HG02678 (cell line): Measurements from ENCODE around the gene MORF4L1.
"Not testable (repeated sequence)": the region's sequence is repeated elsewhere in the genome, so short reads cannot be mapped to it uniquely, and the experiment has no call there.

ENCODE experiments used
- ATAC-seq: cut with Tn5 transposase; IDR thresholded peaks from one replicate; pipeline ENCODE4 v1.9.1; 2021; ENCODE audit warnings: mild to moderate bottlenecking, moderate library complexity; ENCODE audit not compliant: unreplicated experiment

MORF4L1 gene

DNA sequence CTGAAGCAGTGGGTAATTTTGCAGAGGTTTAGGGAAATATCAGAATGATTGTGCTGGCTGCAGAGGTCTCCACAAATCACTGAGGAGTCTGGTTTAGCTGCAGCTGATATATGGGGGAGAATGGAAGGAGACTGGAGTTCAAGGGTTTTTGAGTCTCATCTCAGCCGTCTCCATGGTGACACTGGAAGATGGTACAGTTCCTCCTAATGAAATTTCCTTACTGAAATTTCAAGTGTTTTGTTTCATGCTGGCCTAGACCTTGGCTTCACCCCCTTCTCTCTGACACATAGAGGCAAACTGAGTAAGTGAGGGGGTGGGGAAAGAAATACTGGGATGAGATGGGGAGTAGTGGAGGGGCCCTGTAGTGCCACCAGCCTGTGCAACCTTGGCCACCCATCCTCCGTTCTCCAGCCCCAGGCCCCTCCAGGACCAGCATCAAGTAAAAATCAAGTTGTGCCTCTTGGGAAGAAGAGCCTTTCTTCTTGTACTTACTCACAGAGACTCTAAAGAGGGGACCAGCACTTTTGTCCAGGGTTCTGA lies 17.8 kb upstream of the MORF4L1 start:
- ATAC-seq = no peak

DNA sequence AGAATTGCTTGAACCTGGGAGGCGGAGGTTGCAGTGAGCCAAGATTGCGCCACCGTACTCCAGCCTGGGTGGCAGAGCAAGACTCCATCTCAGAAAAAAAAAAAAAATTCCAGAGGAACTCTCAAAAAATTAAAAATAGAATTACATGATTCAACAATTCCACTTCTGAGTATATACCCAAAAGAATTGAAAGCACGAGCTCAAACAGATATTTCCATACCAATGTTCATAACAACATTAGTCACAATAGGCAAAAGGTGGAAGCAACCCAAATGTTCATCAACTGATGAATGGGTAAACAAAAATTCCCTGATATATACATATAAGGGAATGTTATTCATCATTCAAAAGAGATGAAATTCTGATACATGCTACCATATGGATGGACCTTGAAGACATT lies 16.9 kb upstream of the MORF4L1 start:
- ATAC-seq = no peak

DNA sequence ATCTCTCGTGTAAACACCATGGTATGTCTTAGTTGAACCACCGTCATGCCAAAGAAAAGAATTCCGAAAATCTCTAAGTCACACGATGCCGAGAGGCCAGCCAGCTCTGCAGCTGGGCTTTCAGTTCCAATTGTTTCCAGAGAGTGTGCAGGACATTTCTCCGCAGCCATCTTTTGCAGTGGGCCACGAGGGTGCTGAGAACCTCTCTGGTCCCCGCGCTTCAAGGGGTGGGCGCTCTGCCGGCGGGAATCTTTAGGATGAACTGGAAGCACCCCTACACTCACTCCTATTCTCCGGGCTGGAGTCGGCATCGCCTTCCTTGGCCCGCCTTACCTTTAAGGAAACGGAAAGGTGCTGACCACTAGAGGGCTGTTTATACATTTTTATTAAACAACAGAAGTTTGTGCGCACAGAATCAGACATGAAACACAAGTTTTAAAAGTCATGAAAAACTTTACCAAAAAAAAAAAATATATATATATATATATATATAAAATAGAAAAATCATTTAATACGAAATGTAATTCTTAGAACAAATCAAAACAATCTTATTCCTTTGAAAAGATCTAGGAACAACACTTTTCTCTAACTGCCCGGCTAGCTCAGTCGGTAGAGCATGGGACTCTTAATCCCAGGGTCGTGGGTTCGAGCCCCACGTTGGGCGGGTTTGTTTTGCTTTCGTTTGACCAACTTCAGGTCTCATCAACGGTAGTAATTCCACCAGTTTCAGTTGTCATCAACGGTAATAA lies 12.5 kb upstream of the MORF4L1 start:
- peak; percentile 82 for ATAC-seq

DNA sequence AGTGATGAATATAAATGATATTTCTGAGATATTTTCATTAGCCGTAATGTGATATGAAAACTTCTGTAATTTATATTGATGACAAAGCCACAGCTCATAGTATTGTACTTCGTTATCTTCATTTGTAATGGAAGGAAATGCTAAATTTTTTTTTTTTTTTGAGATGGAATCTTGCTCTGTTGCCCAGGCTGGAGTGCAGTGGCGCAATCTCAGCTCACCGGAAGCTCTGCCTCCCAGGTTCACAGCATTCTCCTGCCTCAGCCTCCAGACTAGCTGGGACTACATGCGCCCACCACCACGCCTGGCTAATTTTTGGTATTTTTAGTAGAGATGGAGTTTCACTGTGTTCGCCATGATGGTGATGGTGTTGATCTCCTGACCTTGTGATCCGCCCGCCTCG lies 7.1 kb upstream of the MORF4L1 start:
- ATAC-seq = not testable (repeated sequence)

DNA sequence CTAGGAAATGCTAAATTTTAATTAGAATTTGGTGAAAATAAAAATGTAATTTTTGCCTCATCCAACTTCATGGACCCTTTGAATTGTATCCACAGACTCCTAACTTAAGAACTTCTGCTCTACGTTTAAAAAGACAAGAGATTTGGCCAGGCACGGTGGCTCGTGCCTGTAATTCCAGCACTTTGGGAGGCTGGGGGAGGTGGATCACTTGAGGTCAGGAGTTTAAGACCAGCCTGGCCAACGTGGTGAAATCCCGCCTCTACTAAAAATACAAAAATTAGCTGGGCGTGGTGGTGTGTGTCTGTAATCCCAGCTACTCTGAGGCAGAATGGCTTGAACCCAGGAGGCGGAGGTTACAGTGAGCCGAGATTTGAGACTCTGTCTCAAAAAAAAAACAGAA lies 6.7 kb upstream of the MORF4L1 start:
- ATAC-seq = not testable (repeated sequence)

DNA sequence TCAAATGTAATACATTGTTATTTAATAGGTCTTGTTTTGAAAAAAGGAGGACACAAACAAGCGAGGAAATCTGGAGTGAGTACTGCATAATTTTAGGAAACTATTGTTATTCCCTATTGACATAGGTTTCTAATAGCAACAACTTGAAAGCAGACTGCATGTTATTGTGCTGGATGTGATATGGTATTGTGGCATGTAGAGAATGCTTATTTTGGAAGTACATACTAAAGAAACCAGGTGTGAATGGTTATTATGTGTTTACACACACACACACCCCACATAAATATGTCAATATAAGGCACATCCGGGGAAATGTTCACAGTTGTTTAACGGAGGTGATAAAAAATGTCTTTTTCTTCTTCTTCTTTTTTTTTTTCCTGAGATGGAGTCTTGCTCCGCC lies 5.9 kb upstream of the MORF4L1 start:
- ATAC-seq = no peak

DNA sequence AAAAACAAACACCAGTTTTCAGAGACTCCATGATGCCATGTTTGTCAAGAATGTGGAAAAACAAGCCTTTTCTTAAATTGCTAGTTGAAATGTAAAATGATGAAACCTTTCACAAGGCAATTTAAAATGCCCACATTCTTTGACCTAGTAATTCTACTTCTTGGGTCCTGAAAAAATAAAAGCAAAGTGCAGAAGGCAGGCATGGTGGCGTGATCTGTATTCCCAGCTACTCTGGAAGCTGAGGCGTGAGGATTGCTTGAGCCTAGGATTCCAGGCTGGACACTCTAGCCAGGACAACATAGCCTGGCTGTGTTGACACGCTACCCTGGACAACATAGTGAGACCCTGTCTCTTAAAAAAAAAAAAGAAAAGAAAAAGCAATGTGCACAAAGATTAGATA lies 4.3 kb upstream of the MORF4L1 start:
- ATAC-seq = no peak

DNA sequence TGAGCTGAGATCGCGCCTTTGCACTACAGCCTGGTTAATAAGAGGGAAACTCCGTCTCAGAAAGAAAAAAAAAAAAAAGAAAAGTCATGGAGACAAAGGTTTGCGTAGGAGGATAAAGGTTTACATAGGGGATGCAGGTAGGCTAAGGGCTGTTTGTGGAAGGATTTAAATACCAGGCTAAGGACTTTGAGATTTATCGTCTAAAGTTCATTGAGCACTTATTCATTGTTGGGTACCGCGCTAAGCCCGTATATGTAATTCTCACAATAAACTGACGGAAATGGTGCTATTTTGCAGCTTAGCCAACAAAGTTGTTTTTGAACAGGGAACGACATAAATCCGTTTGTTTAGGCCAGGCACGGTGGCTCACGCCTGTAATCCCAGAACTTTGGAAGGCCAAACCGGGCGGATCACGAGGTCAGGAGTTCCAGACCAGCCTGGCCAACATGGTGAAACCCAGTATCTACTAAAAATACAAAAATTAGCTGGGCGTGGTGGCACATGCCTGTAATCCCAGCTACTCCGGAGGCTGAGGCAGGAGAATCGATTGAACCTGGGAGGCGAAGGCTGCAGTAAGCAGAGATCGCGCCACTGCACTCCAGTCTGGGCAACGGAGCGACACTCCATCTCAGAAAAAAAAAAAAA lies 1.1 kb upstream of the MORF4L1 start:
- not testable (repeated sequence) for ATAC-seq

DNA sequence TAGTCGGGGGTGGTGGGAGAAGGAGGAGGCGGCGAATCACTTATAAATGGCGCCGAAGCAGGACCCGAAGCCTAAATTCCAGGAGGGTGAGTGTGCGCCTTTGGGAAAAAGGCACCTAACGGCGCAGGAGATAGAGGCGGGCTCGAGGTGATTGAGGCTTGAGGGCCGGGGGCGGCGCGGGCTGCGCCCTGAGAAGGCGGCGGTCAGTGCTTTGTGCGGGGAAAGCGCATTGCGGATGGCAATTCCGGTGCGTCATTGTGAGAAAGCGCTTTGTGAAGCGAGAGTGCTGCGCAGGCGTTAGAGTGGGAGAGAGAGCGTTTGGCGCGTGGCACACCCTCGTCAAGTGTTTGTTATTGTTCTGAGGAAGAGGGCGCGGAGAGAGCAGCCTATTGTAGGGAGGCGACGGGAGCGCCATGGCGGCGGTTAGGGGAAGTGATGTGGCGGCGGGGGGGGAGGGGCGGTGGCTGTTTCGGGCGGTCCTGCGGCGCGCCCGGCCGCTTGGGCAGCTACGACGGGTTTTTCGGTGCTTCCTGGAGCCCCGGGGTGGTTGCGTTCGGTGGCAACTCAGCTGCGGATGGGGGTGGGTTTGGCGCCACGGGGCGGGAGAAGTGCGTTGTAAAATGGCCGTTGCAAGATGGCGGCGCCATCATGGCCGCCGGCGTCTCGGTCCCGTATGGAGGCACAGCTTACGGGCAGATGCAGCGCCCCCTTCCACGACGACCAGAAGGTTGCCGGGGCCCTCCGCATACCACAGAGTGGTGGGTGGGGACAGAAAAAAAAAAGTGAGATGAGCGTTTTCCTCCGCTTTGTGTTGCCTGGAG lies 492 bp downstream of the MORF4L1 start:
- ATAC-seq = peak; percentile 71

DNA sequence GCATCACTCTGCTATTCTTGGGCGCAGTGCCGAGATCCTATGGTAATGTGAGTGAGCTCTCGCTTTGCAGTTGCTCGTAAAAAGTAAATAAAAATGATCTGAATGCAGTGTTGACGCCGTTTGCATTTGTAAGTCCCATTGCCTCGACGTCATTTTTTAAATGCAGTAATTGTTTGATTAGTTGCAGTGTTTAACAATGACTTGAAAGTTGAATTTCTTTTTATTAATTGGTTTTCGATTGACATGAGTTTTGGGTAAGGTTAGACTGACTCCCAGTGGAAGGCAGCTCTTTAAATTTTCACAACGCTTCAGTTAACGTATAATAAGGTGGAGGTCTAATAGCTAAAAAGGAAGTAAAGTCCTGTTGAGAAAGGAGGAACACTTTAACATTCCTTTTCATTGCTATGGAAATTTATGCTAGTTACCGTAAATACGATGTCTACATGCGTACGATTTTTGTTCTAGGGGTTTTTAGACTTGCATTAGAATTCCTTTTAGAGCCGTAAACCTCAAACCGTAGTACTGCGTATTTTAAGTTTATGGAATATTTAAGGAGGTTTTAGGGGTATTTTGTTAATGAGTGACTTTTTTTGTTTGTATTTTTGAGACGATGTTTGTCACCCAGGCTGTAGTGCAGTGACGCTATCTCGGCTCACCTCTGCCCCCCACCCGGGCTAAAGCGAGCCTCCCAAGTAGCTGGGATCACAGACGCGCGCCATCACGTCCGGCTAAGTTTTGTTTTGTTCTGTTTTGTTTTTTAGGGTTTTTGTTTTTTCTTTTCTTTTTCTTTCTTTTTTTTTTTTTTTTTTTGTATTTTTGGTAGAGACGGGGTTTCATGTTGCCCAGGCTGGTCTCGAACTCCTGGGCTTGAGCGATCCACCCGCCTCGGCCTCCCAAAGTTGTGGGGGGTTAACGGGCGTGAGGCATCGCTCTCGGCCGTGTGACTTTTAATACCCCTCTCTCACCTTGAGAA lies 1.4 kb downstream of the MORF4L1 start:
- no peak for ATAC-seq

DNA sequence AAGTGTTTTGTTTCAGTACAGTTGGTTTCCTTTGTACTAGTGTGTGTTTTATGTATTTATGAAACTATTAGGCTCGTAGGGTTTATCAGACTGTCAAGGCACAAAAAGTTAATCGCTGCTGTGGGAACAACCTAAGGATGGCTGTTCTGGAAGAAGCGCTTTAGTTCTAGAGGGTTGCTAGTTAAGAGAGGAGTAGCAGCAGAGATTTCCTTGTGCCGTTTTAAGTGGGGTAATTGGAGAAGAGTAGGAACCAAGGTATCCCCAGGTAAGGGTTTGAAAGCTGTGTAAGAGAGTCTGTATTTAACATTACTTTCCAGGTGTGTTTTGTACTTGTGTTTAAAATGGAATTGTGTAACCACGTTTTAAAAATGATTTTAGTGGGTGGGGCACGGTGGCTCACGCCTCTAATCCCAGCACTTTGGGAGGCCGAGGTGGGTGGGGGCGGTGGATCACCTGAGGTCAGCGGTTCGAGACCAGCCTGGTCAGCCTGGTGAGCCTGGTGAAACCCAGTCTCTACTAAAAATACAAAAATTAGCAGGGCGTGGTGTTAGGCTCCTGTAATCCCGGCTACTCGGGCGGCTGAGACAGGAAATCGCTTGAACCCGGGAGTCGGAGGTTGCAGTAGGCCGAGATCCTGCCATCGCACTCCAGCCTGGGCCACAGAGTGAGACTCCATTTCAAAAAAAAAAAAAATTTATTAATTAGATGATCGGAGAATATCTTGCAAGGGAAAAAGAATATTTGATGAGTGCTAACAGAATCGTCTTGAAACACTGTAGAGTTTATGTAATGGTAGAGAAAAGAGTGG lies 2.6 kb downstream of the MORF4L1 start:
- ATAC-seq = no peak

DNA sequence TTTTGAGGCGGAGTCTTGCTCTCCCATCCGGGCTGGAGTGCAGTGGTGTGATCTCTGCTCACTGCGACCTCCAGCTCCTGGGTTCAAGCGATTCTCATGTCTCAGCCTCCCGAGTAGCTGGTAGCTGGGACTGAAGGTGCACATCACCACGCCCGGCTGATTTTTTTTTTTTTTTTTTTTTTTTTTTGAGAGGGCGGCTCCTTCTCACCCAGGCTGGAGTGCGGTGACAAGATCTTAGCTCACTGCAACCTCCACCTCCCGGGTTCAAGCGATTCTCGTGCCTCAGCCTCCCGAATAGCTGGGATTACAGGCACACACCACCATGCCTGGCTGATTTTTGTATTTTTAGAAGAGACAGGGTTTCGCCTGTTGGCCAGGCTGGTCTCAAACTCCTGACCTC lies 4.3 kb downstream of the MORF4L1 start:
- not testable (repeated sequence) for ATAC-seq

DNA sequence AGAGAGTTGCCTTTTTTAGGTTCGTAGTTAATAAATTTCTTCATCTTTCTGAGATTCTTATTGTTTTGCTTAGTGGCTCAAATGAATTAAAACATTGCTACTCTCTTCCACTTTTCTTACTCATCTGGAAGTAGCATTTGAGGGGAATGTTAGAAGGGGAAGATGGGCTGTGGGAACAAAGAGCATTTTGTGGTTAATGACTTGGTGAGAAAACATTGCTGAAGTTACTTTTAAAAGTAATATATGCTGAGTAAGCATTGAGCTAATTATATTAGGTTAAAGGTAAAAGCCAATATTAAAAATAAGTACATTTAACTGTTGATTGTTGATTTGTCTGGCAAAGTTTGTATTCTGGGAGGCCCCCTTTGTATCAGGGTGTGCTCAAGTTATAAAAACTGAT lies 5.7 kb downstream of the MORF4L1 start:
- ATAC-seq = no peak

DNA sequence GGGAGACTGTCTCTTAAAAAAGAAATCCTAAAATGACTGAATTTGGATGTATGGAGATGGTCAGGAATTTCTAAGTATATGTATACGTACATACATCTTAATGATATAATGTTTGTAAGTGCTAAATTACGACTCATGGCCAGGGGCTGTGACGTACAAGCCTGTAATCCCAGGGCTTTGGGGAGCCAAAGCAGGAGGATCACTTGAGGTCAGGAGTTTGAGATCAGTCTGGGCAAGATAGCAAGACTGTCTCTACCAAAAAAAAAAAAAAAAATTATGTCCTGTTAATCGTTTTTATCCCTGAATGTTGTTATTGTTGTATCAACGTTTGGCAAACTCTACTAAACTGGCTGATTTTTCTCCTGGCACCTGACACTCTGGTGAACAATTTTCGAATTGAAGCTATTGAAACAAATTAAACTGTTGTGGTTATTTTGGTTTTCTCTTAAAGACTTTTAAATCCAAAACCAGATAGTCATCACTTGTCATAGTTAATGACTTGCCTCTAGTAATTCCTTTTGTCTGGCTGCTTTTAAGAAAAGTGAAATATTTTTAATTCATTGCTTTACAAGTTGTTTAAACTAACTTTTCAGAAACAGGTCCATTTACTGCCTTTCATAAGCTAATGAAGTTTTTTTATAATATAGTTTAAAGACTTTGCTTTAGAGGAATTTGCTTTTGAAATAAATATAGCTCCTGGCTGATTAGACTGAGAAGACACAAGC lies 7.0 kb downstream of the MORF4L1 start:
- no peak for ATAC-seq

DNA sequence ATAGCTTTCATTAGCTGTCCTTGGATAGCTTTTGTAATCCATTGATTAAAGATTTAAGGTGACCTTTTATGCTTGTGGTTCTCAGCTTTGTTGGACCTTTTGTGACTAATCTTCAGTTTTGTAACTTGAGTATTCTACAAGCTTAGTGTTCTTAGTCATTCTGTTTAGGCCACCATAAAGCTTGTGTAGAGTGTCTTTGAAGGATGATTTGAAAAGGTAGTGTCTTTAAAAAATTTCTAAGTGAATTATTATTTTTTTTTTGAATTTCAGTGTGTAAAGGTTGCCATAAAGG lies 7.5 kb downstream of the MORF4L1 start:
- no peak for ATAC-seq

DNA sequence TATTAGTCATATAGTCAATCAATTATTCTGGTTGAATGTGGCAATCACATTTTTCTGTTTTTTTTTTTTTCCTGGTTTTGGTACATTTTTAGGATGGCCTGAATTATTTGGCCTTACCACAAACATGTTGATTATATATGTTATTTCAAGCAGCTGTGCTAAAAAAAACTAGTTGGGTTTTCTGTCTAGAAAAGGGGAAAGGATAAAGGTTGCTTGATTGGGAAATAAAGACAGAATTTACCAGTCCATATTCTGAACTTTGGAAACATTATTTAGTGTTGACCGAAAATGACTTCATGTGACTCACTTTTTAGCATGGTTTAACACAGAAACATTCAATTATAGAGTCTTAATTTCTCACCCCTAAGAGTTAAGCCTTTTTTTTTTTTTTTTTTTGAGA lies 8.1 kb downstream of the MORF4L1 start:
- no peak for ATAC-seq

DNA sequence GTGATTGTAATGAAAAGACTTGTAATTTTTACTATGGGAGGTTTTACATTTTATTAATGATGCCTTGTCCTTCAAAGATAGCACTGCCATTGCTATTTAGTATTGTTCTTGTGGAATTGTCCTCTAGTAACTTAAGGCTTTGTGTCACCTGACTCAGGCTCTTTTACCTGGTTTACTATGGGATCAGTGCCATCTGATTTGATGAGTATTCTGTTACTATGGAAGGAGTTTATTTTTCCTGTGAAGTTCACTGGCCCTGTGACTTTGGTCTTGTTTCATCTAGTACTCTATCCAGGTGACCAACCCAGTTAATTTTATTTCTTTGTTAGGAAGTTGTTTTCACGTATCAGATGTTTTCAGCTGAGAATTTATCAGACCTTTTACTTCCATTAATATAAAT lies 9.0 kb downstream of the MORF4L1 start:
- ATAC-seq = no peak

DNA sequence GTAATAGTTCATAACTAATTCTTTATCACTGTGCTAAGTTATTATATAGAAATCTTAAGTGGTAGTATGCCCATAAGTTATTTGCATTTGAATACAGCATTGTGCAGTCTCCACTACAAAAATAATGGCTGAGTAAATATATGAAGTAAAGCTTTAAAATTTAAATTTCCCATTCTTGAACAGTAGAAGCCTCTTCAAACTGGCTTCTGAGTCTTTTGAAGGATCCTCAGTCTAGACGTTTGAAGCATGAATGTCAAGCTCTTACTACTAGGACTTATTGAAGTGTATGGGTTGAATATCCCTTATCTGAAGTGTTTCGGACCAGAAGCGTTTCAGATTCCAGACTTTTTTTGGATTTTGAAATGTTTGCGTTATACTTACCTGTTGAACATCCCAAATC lies 16.3 kb downstream of the MORF4L1 start:
- ATAC-seq = no peak

DNA sequence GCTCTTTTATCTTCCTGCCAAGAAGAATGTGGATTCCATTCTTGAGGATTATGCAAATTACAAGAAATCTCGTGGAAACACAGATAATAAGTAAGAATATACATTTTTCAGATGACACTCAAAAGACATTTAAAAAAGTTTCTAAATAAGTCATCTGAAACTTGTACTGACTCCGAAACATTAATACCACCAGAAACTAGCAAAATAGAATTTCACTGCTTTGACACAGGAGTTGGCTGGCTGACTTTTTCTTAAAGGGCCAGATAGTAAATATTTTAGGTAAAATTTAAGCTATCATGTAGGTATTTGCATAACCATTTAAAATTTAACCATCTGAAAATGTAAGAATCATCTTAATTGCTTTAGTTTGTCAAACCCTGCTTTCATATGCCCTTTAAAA lies 20.8 kb downstream of the MORF4L1 start:
- ATAC-seq = no peak
